GM21619 (cell line): ENCODE results near the gene CALML5.
"Not testable (repeated sequence)": the region's sequence is repeated elsewhere in the genome, so short reads cannot be mapped to it uniquely, and the experiment has no call there.

Source experiments
- ATAC-seq: cut with Tn5 transposase; IDR thresholded peaks from one replicate; pipeline ENCODE4 v1.9.1; 2021; ENCODE audit not compliant: unreplicated experiment

The CALML5 gene

DNA sequence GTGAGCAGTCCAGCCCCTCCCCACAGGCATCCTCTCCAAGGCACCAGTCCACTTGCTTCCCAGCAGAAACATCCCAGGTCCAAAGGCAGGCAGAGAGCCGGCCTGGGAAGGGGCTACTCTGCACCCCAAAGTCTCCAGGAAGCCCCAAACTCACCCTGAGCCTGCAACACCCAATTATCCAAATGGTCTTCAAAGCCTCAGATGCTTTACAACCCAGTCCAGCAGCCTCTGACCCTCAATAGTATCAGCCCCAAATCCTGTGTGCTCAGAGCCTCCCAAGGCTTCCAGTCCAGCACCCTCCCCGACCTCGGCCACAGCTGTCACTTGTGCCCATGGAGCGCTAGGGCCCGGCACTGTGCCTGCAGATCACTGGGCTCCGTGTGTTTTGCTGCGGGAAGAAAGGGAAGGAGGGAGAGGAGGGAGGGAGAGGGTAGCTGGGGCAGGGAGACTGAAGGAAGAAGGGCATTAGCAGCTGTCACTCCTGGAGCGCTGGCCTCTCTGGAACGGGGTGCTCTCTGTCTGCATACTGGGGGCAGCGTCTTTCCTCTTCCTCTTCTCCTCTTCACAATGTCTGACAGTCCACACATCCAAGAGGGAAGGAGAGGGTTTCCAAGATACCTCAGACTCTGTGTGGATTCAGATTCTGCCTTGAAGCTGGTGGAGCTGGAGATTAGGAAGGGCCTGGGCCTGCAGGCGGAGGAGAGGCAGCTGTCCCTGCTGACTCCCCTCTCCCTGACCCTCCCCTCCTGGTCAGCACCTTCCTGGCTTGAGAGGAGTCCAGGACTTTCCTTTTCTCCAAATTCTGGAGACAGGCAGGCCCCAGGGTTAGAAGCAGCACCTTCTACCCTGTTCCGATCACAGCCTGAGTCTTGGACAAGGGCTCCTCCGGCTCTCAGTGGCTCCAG, 13.2 kb downstream of the CALML5 start:
- ATAC-seq = no peak

- no peak for ATAC-seq
Observed at GRCh38 chr10:5485290-5485689, 14.1 kb downstream of the CALML5 start.

DNA sequence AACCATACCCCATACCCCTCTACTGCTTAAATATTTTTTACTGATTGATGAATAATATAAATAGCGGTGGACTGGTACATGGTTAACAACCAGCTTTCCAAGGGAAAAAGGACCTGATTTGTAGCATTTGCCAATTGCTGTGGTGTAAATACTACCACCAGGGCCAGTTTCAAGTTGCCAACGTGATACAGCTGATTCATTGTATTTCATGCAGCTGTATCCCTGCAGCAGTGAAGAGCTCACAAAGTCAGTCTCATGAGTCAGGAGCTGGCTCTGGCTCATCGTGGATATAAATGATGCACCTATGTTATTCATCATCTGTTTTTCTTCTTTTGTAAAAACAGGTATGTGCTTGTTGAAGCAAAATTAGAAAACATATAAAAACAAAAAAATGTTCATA, 15.2 kb downstream of the CALML5 start:
- ATAC-seq = no peak

- no peak for ATAC-seq
Observed at GRCh38 chr10:5482016-5482415, 17.4 kb downstream of the CALML5 start.

DNA sequence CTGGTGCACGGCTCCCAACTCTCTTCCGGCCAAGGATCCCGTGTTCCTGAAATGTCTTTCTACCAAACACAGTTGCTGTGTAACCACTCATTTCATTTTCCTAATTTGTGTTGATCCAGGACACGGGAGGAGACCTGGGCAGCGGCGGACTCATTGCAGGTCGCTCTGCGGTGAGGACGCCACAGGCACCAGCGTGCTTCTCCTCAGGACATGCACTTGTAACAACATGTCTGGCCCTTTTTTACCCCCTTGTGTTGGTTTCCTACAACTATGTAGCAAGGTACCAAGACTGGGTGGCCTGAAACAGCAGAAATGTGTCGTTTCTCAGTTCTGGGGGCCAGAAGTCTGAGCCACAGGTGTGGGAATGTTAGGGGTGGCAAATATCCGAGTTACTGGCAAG, 18.2 kb downstream of the CALML5 start:
- no peak for ATAC-seq

DNA sequence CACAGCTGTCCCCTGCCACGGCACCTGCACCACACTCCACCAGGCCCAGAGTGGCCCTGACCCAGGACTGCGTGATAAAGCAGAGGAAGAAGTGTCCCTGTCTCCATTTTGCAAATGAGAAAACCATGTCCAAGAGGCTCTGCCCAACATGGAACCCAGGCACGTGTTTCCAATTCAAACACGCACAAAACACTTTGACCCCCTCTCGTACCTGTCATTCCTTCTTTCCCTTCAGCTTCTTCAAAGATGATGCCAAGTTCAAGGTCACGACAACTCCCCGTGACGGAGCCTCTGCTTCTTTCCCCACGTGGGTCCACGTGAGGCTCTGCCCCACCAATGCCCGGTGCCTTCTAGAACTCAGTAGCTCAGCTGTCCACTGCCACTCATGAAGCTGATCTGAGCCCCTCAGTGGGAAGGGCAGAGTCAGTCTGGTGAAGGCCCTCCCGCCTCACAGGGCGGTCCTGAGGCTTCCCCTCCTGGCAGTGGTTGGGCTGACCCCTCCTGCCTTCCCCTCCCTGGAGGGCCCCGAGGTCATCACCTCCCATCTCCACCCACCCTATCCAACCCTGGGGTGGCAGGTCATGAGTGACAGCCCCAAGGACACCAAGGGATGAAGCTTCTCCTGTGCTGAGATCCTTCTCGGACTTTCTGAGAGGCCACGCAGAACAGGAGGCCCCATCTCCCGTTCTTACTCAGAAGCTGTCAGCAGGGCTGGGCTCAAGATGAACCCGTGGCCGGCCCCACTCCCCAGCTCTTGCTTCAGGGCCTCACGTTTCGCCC, 19.0 kb downstream of the CALML5 start:
- no peak for ATAC-seq

DNA sequence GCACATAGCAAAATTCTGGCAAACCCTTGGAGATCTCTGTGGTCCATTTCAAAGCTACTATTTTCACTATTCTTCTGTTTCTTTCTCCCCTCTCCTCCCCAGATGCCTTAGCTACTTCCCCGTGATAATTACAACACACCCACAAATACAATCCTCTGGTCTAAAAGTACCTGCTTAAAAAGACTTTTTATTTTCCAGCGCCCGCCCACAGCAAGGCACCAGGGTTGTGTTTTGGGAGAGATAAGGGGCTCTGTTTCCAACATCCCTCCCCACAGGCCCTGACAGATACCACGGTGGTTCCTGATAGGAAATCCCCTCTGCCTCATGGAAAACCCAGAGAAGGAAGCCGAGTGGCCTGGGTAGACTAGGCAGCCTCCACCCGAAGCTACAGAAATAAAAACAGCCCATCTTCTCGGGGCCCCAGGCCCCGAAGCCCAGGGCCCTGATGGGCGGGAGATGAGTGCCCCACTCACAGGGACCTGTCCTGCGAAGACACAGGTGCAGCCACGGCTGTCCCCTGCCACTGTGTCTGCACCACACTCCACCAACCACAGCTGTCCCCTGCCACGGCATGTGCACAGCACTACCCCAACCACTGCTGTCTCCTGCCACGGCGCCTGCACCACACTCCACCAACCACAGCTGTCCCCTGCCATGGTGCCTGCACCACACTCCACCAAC, 19.7 kb downstream of the CALML5 start:
- no peak for ATAC-seq

DNA sequence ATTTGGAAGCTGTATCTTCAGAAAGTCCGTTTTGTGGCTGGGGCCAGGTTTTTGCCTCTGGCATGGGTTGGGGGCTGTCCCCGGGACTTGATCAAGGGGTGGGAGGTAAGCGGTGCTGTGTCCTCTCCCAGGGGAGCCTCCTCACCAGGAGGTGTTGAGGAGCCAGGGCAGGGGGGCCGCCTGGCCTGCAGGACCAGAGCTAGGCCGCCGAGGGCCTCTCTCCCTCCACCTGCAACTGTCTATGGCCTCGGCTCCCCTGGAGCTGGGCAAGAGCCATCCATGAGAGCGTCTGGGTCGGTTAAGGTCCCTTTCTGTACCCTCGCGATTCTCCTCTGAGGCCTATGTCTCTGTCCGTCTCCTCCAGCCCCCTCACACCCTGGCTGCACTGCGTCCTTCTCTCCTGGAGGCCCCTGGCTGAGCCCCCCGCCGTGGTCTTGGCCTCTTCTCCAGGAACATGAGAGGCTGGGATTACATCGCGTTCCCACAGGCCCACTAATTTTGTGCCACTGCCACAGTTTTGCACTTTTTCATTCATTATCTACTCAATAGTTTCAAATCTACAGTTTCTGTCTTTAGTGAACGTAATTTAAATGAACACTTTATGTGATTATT, 20.6 kb downstream of the CALML5 start:
- no peak for ATAC-seq

GRCh38 chr10:5477948-5478693, 21.2 kb downstream of the CALML5 start:
- ATAC-seq = no peak

- no peak for ATAC-seq
Observed at GRCh38 chr10:5476918-5477525, 22.3 kb downstream of the CALML5 start.

GRCh38 chr10:5475974-5476807, 23.2 kb downstream of the CALML5 start:
- not testable (repeated sequence) for ATAC-seq

DNA sequence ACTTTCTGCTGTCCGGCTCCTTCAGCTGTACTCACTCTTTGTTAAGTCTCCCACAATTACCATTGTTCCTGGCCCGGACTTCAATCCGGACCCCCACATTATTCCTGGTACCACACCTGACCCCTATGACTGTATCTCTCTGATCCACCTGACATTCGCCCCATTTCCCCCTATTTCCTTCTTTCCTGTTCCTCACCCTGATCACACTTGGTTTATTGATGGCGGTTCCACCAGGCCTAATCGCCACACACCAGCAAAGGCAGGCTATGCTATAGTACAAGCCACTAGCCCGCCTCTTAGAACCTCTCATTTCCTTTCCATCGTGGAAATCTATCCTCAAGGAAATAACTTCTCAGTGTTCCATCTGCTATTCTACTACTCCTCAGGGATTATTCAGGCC, 24.3 kb downstream of the CALML5 start:
- ATAC-seq = not testable (repeated sequence)

GRCh38 chr10:5474642-5475041, 24.7 kb downstream of the CALML5 start:
- not testable (repeated sequence) for ATAC-seq

GRCh38 chr10:5470062-5470751, 29.2 kb downstream of the CALML5 start:
- ATAC-seq = no peak

GRCh38 chr10:5469353-5470061, 29.9 kb downstream of the CALML5 start:
- ATAC-seq = no peak

- no peak for ATAC-seq
Observed at GRCh38 chr10:5468262-5469106, 30.9 kb downstream of the CALML5 start.
